SK-N-SH treated with all-trans-retinoic acid at 6 μM for 48 hours (cell line): ENCODE results near the gene DDN.

ENCODE experiments used
- ATAC-seq: fragments of 200-7000 bp; cut with Tn5 transposase; 3 replicates; pipeline ENCODE4 v1.9.1; 2020; ENCODE audit warnings: mild to moderate bottlenecking, moderate library complexity
- ARNTL ChIP-seq: fragments of 450-650 bp; formaldehyde crosslinking; IDR thresholded peaks from 2 replicates; pipeline ENCODE4 v1.5.0; 2020; ENCODE audit warnings: low read depth, mild to moderate bottlenecking, moderate library complexity, borderline replicate concordance
- BACH2 ChIP-seq: fragments of 250-450 bp; sonication (Bioruptor Pico); IDR thresholded peaks from 2 replicates; pipeline ENCODE4 v1.9.0; 2021; ENCODE audit warnings: mild to moderate bottlenecking, borderline replicate concordance
- CREB5 ChIP-seq: fragments of 250-450 bp; sonication (Bioruptor Pico); IDR thresholded peaks from 2 replicates; pipeline ENCODE4 v1.5.1; 2020; ENCODE audit warnings: low read depth, mild to moderate bottlenecking, moderate library complexity
- CSDC2 ChIP-seq: fragments of 250-450 bp; sonication (Bioruptor Pico); IDR thresholded peaks from 2 replicates; pipeline ENCODE4 v1.5.0; 2020; ENCODE audit warnings: mild to moderate bottlenecking, moderate library complexity
- ESRRG ChIP-seq: fragments of 250-450 bp; sonication (Bioruptor Pico); IDR thresholded peaks from 2 replicates; pipeline ENCODE4 v1.6.1; 2021; ENCODE audit warnings: mild to moderate bottlenecking
- GLIS3 ChIP-seq: fragments of 250-450 bp; sonication (Bioruptor Pico); IDR thresholded peaks from 2 replicates; pipeline ENCODE4 v1.5.0; 2020; ENCODE audit warnings: mild to moderate bottlenecking, moderate library complexity
- ISL1 ChIP-seq: fragments of 250-450 bp; sonication (Bioruptor Pico); IDR thresholded peaks from 2 replicates; pipeline ENCODE4 v2.1.2; 2022; ENCODE audit warnings: mild to moderate bottlenecking, moderate library complexity
- OSR1 ChIP-seq: fragments of 250-450 bp; sonication (Bioruptor Pico); IDR thresholded peaks from 2 replicates; pipeline ENCODE4 v1.8.0; 2022; ENCODE audit warnings: moderate library complexity, mild to moderate bottlenecking, inconsistent platforms
- PATZ1 ChIP-seq: fragments of 250-450 bp; sonication (Bioruptor Pico); IDR thresholded peaks from 2 replicates; pipeline ENCODE4 v1.8.0; 2020; ENCODE audit warnings: mild to moderate bottlenecking, moderate library complexity, borderline replicate concordance
- POU6F1 ChIP-seq: fragments of 250-450 bp; sonication (Bioruptor Pico); IDR thresholded peaks from 2 replicates; pipeline ENCODE4 v1.8.0; 2021; ENCODE audit warnings: low read depth, mild to moderate bottlenecking, moderate library complexity, borderline replicate concordance
- PPARA ChIP-seq: fragments of 250-450 bp; sonication (Bioruptor Pico); IDR thresholded peaks from 2 replicates; pipeline ENCODE4 v1.5.0; 2020; ENCODE audit warnings: mild to moderate bottlenecking, borderline replicate concordance
- RARB ChIP-seq: fragments of 250-450 bp; sonication (Bioruptor Pico); IDR thresholded peaks from 2 replicates; pipeline ENCODE4 v1.8.0; 2021; ENCODE audit warnings: mild to moderate bottlenecking, moderate library complexity
- SNAI2 ChIP-seq: fragments of 250-450 bp; sonication (Bioruptor Pico); IDR thresholded peaks from 2 replicates; pipeline ENCODE4 v1.5.0; 2020; ENCODE audit warnings: mild to moderate bottlenecking, moderate library complexity
- TCF4 ChIP-seq: fragments of 250-450 bp; sonication (Bioruptor Pico); IDR thresholded peaks from 2 replicates; pipeline ENCODE4 v1.8.0; 2021; ENCODE audit warnings: mild to moderate bottlenecking, moderate library complexity, borderline replicate concordance
- TOX ChIP-seq: fragments of 250-450 bp; sonication (Bioruptor Pico); IDR thresholded peaks from 2 replicates; pipeline ENCODE4 v1.8.0; 2021; ENCODE audit warnings: mild to moderate bottlenecking, moderate library complexity, borderline replicate concordance
- TSHZ2 ChIP-seq: fragments of 250-450 bp; sonication (Bioruptor Pico); IDR thresholded peaks from 2 replicates; pipeline ENCODE4 v1.5.0; 2020; ENCODE audit warnings: mild to moderate bottlenecking, moderate library complexity
- ZC3H10 ChIP-seq: fragments of 250-450 bp; sonication (Bioruptor Pico); IDR thresholded peaks from 2 replicates; pipeline ENCODE4 v1.5.1; 2021; ENCODE audit warnings: mild to moderate bottlenecking, moderate library complexity
- ZFP3 ChIP-seq: fragments of 250-450 bp; sonication (Bioruptor Pico); IDR thresholded peaks from 2 replicates; pipeline ENCODE4 v1.5.0; 2020; ENCODE audit warnings: mild to moderate bottlenecking, moderate library complexity
- ZFP30 ChIP-seq: fragments of 450-650 bp; formaldehyde crosslinking; IDR thresholded peaks from 2 replicates; pipeline ENCODE4 v1.5.0; 2022; ENCODE audit warnings: mild to moderate bottlenecking, moderate library complexity
- ZNF565 ChIP-seq: fragments of 450-650 bp; formaldehyde crosslinking; conservative IDR thresholded peaks from 2 replicates; pipeline ENCODE4 v1.5.0; 2020; ENCODE audit warnings: low read depth, mild to moderate bottlenecking, moderate library complexity
- ZNF70 ChIP-seq: fragments of 450-650 bp; formaldehyde crosslinking; IDR thresholded peaks from 2 replicates; pipeline ENCODE4 v1.5.0; 2020; ENCODE audit warnings: mild to moderate bottlenecking, moderate library complexity
- ZNF8 ChIP-seq: fragments of 450-650 bp; formaldehyde crosslinking; IDR thresholded peaks from 2 replicates; pipeline ENCODE4 v1.5.0; 2020; ENCODE audit warnings: mild to moderate bottlenecking, moderate library complexity

The DDN gene

GRCh38 chr12:48966177-48966895 is 32.8 kb downstream of the DDN start:
- TF ChIP-seq CSDC2 (CRISPR knock-in tag) (no peak), CREB5 (no peak), GLIS3 (CRISPR knock-in tag) (no peak), TSHZ2 (CRISPR knock-in tag) (no peak), ESRRG (no peak), ZFP30 (CRISPR knock-in tag) (no peak), TOX (CRISPR knock-in tag) (no peak), BACH2 (CRISPR knock-in tag) (no peak), ZNF565 (CRISPR knock-in tag) (no peak), ZC3H10 (CRISPR knock-in tag) (no peak), RARB (CRISPR knock-in tag) (no peak), ARNTL (no peak), ZFP3 (CRISPR knock-in tag) (no peak), TCF4 (no peak), ISL1 (CRISPR knock-in tag) (no peak), PPARA (CRISPR knock-in tag) (no peak)
- no peak for ATAC-seq

- TF ChIP-seq ZFP30 (CRISPR knock-in tag) (no peak), TOX (CRISPR knock-in tag) (no peak), CREB5 (no peak), CSDC2 (CRISPR knock-in tag) (no peak), ZNF70 (no peak), ZC3H10 (CRISPR knock-in tag) (no peak), BACH2 (CRISPR knock-in tag) (no peak), ZNF8 (CRISPR knock-in tag) (no peak), SNAI2 (CRISPR knock-in tag) (no peak)
- TF ChIP-seq, all 23 proteins: peak for 0
- peak; percentile 82 for ATAC-seq
These were observed 33.8 kb downstream of the DDN start for GRCh38 chr12:48965298-48965838.

GRCh38 chr12:48961801-48962200 is 37.4 kb downstream of the DDN start:
- no peak for TF ChIP-seq PATZ1 (CRISPR knock-in tag)
- ATAC-seq = no peak

- TF ChIP-seq CSDC2 (CRISPR knock-in tag) (no peak), ZC3H10 (CRISPR knock-in tag) (no peak), ISL1 (CRISPR knock-in tag) (no peak)
- no peak for ATAC-seq
These were observed 37.8 kb downstream of the DDN start for GRCh38 chr12:48961331-48961730.

GRCh38 chr12:48960834-48961233 is 38.3 kb downstream of the DDN start:
- no peak for ATAC-seq
- TF ChIP-seq RARB (CRISPR knock-in tag) = no peak
- TF ChIP-seq BACH2 (CRISPR knock-in tag) = no peak
- no peak for TF ChIP-seq POU6F1 (CRISPR knock-in tag)
- TF ChIP-seq SNAI2 (CRISPR knock-in tag) = no peak
- no peak for TF ChIP-seq ARNTL
- no peak for TF ChIP-seq ZNF565 (CRISPR knock-in tag)
- TF ChIP-seq ZNF70 = no peak
- no peak for TF ChIP-seq ZFP30 (CRISPR knock-in tag)
- no peak for TF ChIP-seq GLIS3 (CRISPR knock-in tag)
- TF ChIP-seq ZC3H10 (CRISPR knock-in tag) = no peak
- TF ChIP-seq OSR1 (CRISPR knock-in tag) = no peak
- TF ChIP-seq ISL1 (CRISPR knock-in tag) = no peak
